DND-41 (cell line): ENCODE measurements around the gene SPRR2D.

ENCODE experiments used
- EZH2 ChIP-seq: IDR thresholded peaks from 3 replicates; pipeline ENCODE4 v1.6.1; 2012; ENCODE audit warnings: borderline replicate concordance, low read depth, mild to moderate bottlenecking, moderate library complexity, low read length, inconsistent platforms; ENCODE audit not compliant: severe bottlenecking
- TF ChIP-seq, protein P1 (sequence below): IDR thresholded peaks from 2 replicates; pipeline ENCODE4 v1.5.1; 2012; ENCODE audit warnings: borderline replicate concordance, low read length, moderate library complexity, mild to moderate bottlenecking; ENCODE audit not compliant: poor library complexity, severe bottlenecking; ENCODE audit errors: extremely low read depth

DNA sequence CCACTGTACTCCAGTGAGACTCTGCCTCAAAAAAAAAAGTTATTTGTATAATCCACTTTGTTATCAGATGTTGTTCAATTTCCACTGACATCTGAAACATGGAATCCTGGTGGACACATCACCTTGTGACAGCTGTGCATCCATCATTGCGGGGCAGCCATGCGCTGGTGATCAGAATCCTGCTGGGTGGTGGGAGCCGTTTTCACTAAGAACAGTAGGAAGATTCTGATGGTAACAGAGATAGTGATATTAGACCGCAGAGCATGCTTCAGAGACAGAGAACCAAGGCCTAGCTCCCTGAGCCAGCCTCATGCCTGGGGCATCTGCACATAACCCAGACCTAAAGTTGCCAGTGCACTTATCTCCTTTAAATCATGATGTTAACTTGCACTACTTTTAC lies 42.4 kb downstream of the SPRR2D start:
- TF ChIP-seq, protein P1, sequence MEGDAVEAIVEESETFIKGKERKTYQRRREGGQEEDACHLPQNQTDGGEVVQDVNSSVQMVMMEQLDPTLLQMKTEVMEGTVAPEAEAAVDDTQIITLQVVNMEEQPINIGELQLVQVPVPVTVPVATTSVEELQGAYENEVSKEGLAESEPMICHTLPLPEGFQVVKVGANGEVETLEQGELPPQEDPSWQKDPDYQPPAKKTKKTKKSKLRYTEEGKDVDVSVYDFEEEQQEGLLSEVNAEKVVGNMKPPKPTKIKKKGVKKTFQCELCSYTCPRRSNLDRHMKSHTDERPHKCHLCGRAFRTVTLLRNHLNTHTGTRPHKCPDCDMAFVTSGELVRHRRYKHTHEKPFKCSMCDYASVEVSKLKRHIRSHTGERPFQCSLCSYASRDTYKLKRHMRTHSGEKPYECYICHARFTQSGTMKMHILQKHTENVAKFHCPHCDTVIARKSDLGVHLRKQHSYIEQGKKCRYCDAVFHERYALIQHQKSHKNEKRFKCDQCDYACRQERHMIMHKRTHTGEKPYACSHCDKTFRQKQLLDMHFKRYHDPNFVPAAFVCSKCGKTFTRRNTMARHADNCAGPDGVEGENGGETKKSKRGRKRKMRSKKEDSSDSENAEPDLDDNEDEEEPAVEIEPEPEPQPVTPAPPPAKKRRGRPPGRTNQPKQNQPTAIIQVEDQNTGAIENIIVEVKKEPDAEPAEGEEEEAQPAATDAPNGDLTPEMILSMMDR: no peak
- no peak for TF ChIP-seq EZH2
